HFFc6 (cell line): ENCODE data around the gene ITPR1. TPM values are rescaled to one million over a fixed set of nuclear protein-coding genes. Genes with fewer than 3 reads are reported as not detected.
A peak's percentile ranks its signal among the peaks of the same experiment; 100 is the strongest.

Experiments used
- DNase-seq: peaks from one replicate; pipeline ENCODE4 v3.0.0-alpha.2; 2018
- H3K27ac Mint-ChIP-seq: 2 replicates; pipeline ENCODE4 v1.8.0; 2020; ENCODE audit warnings: mild to moderate bottlenecking, mixed read lengths
- H3K27me3 Mint-ChIP-seq: 2 replicates; pipeline ENCODE4 v1.8.0; 2021; ENCODE audit warnings: mild to moderate bottlenecking, moderate library complexity, mixed read lengths; ENCODE audit not compliant: insufficient read depth
- H3K36me3 Mint-ChIP-seq: 2 replicates; pipeline ENCODE4 v1.8.0; 2021; ENCODE audit warnings: low read depth, mixed read lengths
- H3K4me1 Mint-ChIP-seq: 2 replicates; pipeline ENCODE4 v1.8.0; 2020; ENCODE audit warnings: low read depth, mixed read lengths
- H3K4me3 Mint-ChIP-seq: 2 replicates; pipeline ENCODE4 v1.8.0; 2020; ENCODE audit warnings: mild to moderate bottlenecking, moderate library complexity, mixed read lengths
- H3K9me3 Mint-ChIP-seq: 2 replicates; pipeline ENCODE4 v1.8.0; 2020; ENCODE audit warnings: mild to moderate bottlenecking, mixed read lengths
- total RNA-seq, 6 experiments: library from RNA; stranded (reverse); fragmentation: NEBNext Ultra II Directional; extraction: Animal tissue kit (Norgen Biotek cat#: 25700); gene quantifications; 2 replicates in 1 of 6; 3 replicates in 5 of 6; pipeline ENCODE4 v1.2.3, GENCODE V29; 2021
- TF ChIP-seq, protein P1 (sequence below): fragments of 200-600 bp; sonication (generic); IDR thresholded peaks from 2 replicates; pipeline ENCODE4 v1.5.0; 2021; ENCODE audit warnings: antibody characterized with exemption, mild to moderate bottlenecking

Gene ITPR1
- total RNA-seq, 6 experiments from 2014 or later: 4.9 to 8.3 (median 6.1) TPM

DNA sequence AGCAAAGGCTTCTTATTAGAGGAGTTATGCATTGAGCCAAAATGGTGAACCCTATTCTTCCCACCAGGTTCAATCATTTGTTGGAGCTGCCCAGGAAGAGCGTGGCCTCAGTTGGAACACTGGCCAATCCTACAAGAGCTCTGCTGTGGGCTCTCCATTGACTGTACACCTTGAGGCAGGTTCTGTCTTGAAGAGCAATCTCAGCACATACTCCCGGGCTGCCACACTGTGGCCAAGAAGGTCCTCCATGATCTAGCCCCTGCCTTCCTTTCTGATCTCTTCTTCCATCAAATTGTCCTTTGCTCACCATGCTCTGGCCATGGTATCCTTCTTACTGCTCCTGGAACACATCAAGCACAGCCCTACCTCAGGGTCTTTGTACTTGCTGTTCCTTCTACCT lies 20.4 kb upstream of the ITPR1 start:
- H3K36me3 Mint-ChIP-seq: no peaks in the 10 kb centered on the region
- no peak overlapping the region for H3K4me3 Mint-ChIP-seq
- H3K27ac Mint-ChIP-seq: no peak overlapping the region
- H3K9me3 Mint-ChIP-seq: no peaks in the 10 kb centered on the region
- no peak for DNase-seq
- peaks cover 11% of the 10 kb centered on the region for H3K27me3 Mint-ChIP-seq
- peaks cover 10% of the 10 kb centered on the region for H3K4me1 Mint-ChIP-seq
- TF ChIP-seq, protein P1, sequence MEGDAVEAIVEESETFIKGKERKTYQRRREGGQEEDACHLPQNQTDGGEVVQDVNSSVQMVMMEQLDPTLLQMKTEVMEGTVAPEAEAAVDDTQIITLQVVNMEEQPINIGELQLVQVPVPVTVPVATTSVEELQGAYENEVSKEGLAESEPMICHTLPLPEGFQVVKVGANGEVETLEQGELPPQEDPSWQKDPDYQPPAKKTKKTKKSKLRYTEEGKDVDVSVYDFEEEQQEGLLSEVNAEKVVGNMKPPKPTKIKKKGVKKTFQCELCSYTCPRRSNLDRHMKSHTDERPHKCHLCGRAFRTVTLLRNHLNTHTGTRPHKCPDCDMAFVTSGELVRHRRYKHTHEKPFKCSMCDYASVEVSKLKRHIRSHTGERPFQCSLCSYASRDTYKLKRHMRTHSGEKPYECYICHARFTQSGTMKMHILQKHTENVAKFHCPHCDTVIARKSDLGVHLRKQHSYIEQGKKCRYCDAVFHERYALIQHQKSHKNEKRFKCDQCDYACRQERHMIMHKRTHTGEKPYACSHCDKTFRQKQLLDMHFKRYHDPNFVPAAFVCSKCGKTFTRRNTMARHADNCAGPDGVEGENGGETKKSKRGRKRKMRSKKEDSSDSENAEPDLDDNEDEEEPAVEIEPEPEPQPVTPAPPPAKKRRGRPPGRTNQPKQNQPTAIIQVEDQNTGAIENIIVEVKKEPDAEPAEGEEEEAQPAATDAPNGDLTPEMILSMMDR: no peak

DNA sequence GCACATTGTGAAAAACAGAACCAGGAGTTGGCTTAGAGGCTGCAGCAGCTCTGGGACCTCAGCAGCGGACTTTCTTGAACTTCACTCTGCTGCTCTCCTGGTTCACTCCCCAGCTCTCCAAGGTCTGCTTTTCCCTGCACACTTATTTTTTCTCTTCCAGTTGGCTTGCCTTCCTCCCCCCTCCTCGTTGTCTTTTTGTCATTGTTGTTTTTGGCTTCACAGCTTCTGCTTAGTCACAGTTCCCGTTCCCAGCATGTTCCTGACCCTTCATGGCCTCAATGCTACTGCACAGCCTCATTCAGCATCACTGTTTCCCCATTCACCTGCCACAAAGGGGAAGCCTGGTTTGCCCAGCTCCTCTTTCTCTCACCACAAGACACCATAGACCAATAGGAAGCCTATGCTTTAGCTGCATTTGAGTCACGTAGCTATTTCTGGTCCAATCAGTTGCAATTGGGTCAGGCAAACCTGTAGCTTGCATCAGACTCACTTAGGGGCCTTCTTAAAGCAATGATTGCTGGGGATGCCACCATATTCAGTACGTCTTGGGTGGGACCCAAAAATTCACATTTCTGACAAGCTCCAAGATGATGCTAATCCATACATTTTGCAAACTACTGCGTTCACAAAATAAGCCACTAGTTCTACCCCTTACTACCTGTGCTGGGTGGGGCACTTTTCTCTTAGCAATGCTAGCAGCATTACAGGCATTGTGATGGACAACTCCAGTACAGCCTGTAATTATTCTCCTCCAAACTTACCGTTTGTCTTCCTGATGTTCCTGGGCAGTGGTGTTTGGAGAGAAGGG lies 18.3 kb upstream of the ITPR1 start:
- H3K36me3 Mint-ChIP-seq: no peaks in the 10 kb centered on the region
- no peak overlapping the region for H3K27ac Mint-ChIP-seq
- peaks cover 15% of the 10 kb centered on the region for H3K27me3 Mint-ChIP-seq
- peaks cover 10% of the 10 kb centered on the region for H3K4me1 Mint-ChIP-seq
- TF ChIP-seq, protein P1: no peak
- H3K9me3 Mint-ChIP-seq: no peaks in the 10 kb centered on the region
- DNase-seq: peak; percentile 44
- H3K4me3 Mint-ChIP-seq: peak overlapping the region; percentile 11; the same call in 1 of the 2 replicates

DNA sequence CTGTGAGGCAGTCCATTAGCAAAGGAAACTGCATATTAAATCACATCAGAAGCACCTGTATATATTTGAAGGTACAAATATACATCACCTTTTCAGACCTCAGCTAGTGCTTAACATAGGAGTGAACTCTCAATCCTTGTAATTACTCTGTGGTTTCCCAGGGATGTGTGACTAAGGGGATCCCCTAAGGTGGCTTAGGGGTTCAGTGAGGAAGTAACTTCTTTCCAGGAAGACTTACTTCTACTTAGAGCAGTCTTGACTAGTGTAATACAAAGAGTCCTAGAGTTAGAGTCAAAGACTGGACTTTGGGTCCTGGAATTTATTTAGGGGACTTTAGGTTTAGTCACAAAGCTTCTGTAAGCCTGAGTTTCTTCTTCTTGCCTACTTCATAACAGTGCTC lies 17.3 kb upstream of the ITPR1 start:
- H3K4me3 Mint-ChIP-seq: no peak overlapping the region
- H3K36me3 Mint-ChIP-seq: no peaks in the 10 kb centered on the region
- H3K27me3 Mint-ChIP-seq: peaks cover 15% of the 10 kb centered on the region
- H3K9me3 Mint-ChIP-seq: no peaks in the 10 kb centered on the region
- peaks cover 10% of the 10 kb centered on the region for H3K4me1 Mint-ChIP-seq
- DNase-seq: no peak
- TF ChIP-seq, protein P1: no peak
- H3K27ac Mint-ChIP-seq: no peak overlapping the region

DNA sequence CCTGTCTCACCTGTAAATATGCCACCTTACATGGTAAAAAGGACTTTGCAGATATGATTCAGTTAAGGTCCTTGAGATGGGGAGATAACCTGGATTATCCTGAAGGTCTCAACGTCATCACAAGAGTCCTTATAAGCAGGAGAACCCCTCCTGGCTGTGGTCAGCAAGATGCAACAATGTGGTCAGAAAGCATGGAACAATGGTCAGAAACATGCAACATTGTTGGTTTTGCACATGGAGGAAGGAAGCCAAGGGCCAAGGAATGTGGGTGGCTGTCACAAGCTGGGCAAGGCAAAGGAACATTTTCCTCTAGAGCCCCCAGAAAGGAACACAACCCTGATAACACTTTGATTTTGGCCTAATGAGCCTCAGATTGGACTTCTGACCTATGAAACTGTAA lies 16.7 kb upstream of the ITPR1 start:
- Mint-ChIP-seq H3K4me3 (no peak overlapping the region), H3K9me3 (no peaks in the 10 kb centered on the region)
- no peak for DNase-seq

DNA sequence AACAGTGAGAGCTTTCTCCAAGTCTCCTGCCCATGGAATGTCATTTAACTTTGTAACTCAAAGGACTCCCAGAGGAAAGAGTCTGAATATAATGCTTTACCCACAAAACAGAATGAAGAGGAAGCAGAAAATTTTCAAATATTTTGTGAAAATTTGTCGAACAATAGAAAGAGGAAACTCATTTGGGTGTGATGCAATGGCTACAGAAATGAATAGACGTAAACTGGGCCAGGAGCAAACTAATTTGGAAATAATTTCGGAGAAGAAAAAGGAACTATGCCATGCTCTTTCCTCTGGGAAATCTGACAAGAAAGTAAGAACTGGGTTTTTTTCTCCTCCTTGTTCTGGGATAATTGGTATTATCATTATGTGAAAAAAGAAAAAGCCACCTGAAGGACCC lies 14.9 kb upstream of the ITPR1 start:
- H3K27ac Mint-ChIP-seq: no peak overlapping the region
- no peaks in the 10 kb centered on the region for H3K9me3 Mint-ChIP-seq
- no peak for DNase-seq
- peaks cover 8% of the 10 kb centered on the region for H3K27me3 Mint-ChIP-seq
- no peak overlapping the region for H3K4me3 Mint-ChIP-seq
- TF ChIP-seq, protein P1: no peak
- H3K4me1 Mint-ChIP-seq: peaks cover 10% of the 10 kb centered on the region
- H3K36me3 Mint-ChIP-seq: no peaks in the 10 kb centered on the region

More for the DNA sequence above, 16.7 kb upstream of the ITPR1 start:
- H3K4me1 Mint-ChIP-seq: peaks cover 10% of the 10 kb centered on the region
- H3K27me3 Mint-ChIP-seq: peaks cover 14% of the 10 kb centered on the region
- TF ChIP-seq, protein P1: no peak
- no peaks in the 10 kb centered on the region for H3K36me3 Mint-ChIP-seq
- no peak overlapping the region for H3K27ac Mint-ChIP-seq
